AG09319 (cell line): ENCODE measurements around the gene FAM124A.

Experiments
- DNase-seq: peaks from one replicate; pipeline ENCODE4 v3.0.0-alpha.2; 2010; ENCODE audit warnings: low read depth; ENCODE audit errors: extremely low read depth
- TF ChIP-seq, protein P1 (sequence below): IDR thresholded peaks from 2 replicates; pipeline ENCODE4 v1.5.1; 2011; ENCODE audit warnings: low read depth, mild to moderate bottlenecking, inconsistent platforms, low read length, moderate library complexity

FAM124A gene

GRCh38 chr13:51240958-51241357 lies 18.8 kb downstream of the FAM124A start:
- no peak for DNase-seq
- TF ChIP-seq, protein P1, sequence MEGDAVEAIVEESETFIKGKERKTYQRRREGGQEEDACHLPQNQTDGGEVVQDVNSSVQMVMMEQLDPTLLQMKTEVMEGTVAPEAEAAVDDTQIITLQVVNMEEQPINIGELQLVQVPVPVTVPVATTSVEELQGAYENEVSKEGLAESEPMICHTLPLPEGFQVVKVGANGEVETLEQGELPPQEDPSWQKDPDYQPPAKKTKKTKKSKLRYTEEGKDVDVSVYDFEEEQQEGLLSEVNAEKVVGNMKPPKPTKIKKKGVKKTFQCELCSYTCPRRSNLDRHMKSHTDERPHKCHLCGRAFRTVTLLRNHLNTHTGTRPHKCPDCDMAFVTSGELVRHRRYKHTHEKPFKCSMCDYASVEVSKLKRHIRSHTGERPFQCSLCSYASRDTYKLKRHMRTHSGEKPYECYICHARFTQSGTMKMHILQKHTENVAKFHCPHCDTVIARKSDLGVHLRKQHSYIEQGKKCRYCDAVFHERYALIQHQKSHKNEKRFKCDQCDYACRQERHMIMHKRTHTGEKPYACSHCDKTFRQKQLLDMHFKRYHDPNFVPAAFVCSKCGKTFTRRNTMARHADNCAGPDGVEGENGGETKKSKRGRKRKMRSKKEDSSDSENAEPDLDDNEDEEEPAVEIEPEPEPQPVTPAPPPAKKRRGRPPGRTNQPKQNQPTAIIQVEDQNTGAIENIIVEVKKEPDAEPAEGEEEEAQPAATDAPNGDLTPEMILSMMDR = no peak

DNA sequence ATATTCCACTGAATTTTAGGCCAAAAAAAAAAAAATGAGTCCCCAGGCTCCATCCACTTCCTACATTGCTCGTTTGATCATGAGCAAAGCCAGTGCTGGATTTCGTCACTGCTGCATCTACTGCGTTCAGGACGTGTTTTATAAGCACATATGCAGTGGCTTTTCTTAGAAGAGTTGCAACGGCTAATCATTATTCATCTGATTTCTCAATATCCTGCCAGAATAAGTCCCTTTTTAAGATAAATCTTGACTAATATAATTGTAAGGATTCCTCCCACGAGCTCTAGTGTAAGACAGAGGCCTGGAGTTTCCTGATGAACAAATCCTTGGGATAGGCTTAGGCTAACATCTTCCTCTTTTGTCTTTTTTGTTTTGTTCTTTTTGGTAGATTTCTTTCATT lies 19.5 kb downstream of the FAM124A start:
- TF ChIP-seq, protein P1 = no peak
- no peak for DNase-seq

GRCh38 chr13:51243227-51243626 lies 21.0 kb downstream of the FAM124A start:
- TF ChIP-seq, protein P1 = no peak
- DNase-seq = no peak

- DNase-seq = no peak
- TF ChIP-seq, protein P1 = no peak
Measured at GRCh38 chr13:51243832-51244231, 21.6 kb downstream of the FAM124A start.

- DNase-seq = no peak
- TF ChIP-seq, protein P1 = no peak
Measured at GRCh38 chr13:51244637-51245405, 22.6 kb downstream of the FAM124A start.

- no peak for DNase-seq
- TF ChIP-seq, protein P1 = no peak
Measured at GRCh38 chr13:51245583-51245982, 23.4 kb downstream of the FAM124A start.

- TF ChIP-seq, protein P1 = no peak
- no peak for DNase-seq
Measured at GRCh38 chr13:51246025-51246417, 23.8 kb downstream of the FAM124A start.
